ENCODE data around the gene STIM2. TPM values are rescaled to one million over a fixed set of nuclear protein-coding genes. Genes with fewer than 3 reads are reported as not detected.

Gene STIM2
- total RNA-seq, 1 experiment from 2014 or later: 23.9 TPM

DNA sequence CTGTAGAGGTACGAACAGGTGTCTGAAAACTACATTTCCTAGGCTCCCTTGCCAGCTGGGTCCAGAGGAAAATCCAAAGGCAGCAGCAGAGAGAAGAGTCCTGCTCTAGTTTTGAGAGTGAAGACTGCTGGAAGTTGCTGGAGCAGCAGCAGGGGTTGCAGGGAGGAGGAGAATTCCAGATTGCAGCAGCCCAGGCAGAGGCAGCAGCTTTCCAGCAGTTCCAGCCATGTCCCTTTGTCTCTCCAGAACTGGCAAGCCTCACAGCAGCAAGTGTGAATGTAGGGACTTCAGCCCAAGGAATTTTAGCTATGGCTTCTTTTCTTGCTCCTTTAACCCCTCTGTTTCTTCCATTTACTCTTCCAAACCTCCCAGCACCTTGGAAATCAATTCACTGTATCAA is 24.1 kb upstream of the STIM2 start:
- Histone ChIP-seq H3K4me1 (ENCODE audit: control insufficient read depth, insufficient read depth, low read length) (no peaks in the 10 kb centered on the region), H3K4me3 (ENCODE audit: low read depth in 2 of 2, low read length in 2 of 2) (no peak overlapping the region), H3K36me3 (ENCODE audit: control insufficient read depth, insufficient read depth, low read length) (no peaks in the 10 kb centered on the region), H3K27me3 (ENCODE audit: control insufficient read depth, insufficient read depth, low read length) (no peaks in the 10 kb centered on the region), H3K27ac (ENCODE audit: low read length) (no peak overlapping the region), H3K9me3 (ENCODE audit: control insufficient read depth, insufficient read depth, low read depth, low read length) (no peaks in the 10 kb centered on the region)
- no peak for TF ChIP-seq TCF7L2 (IDR thresholded peaks at IDR 0.05; ENCODE audit: low read depth, low read length)
- TF ChIP-seq, protein P1, sequence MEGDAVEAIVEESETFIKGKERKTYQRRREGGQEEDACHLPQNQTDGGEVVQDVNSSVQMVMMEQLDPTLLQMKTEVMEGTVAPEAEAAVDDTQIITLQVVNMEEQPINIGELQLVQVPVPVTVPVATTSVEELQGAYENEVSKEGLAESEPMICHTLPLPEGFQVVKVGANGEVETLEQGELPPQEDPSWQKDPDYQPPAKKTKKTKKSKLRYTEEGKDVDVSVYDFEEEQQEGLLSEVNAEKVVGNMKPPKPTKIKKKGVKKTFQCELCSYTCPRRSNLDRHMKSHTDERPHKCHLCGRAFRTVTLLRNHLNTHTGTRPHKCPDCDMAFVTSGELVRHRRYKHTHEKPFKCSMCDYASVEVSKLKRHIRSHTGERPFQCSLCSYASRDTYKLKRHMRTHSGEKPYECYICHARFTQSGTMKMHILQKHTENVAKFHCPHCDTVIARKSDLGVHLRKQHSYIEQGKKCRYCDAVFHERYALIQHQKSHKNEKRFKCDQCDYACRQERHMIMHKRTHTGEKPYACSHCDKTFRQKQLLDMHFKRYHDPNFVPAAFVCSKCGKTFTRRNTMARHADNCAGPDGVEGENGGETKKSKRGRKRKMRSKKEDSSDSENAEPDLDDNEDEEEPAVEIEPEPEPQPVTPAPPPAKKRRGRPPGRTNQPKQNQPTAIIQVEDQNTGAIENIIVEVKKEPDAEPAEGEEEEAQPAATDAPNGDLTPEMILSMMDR (IDR thresholded peaks at IDR 0.05): no peak
- no peak for TF ChIP-seq SIN3A (IDR thresholded peaks at IDR 0.05; ENCODE audit: borderline replicate concordance, insufficient read depth, low read depth, low read length)
- in situ Hi-C loops (cut with HindIII; ENCODE audit: low pct_unique_long_range_greater_than_20kb, low sequenced_read_pairs) (no loop called here), intact Hi-C loops (cut with micrococcal nuclease; ENCODE audit: unreplicated experiment) (no loop called here)
- no TSS peak for BruUV-seq (replicated peaks)
- DNase-seq (ENCODE audit: low read depth, low spot score) (no peak), ATAC-seq (no peak)
- CTCF ChIA-PET: no interaction called here
- POLR2A ChIA-PET: no interaction called here

DNA sequence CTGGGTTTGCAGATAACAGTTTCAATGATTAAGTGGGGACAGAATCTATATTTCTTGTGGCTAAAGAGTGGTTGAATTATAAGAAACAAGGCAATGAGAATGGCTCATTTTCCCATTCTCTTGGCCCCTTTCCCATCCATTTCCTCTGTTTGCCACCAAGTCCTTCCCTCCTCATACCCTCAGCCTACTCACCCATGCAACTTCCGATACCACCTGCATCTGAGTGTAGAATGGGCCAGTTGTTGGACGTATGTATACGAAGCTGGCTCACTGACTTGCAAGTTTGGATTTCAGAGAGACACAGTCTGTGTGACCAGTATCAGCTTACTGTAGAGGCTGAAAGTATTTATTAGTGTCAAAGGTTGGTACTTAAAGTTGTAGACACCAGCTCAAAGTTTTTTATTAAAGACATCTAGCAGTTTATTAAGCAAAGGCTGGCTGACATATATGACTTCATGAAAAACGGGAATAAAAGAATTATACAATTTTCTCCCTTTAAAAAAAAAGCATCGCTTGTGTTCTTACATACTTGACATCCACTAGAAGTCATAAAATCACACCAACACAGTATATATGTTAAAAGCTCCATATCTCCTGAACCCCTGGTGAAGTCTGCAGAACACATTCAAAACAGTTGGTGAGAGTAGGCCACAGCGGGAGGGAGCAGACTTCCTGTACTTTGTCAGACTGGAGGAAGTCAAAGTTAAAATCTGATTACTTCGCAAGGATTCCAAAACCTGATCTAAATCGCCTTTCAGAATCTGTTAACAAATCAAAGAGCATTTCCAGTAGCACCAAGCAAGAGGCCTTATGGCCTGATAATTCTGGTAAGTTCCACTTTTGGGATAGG is 22.4 kb upstream of the STIM2 start:
- ATAC-seq: no peak
- in situ Hi-C loops (cut with HindIII; ENCODE audit: low pct_unique_long_range_greater_than_20kb, low sequenced_read_pairs): no loop called here
- CTCF ChIA-PET: interaction anchor here (0.7 kb wide), 1 partner anchor 1050 kb away, joined by 3 read pairs; no protein-coding TSS in a partner anchor

More for the DNA sequence above, 22.4 kb upstream of the STIM2 start:
- POLR2A ChIA-PET: no interaction called here
- H3K36me3 ChIP-seq (ENCODE audit: control insufficient read depth, insufficient read depth, low read length): no peaks in the 10 kb centered on the region
- H3K27ac ChIP-seq (ENCODE audit: low read length): no peak overlapping the region
- no peaks in the 10 kb centered on the region; the same call in 1 of the 2 replicates for H3K27me3 ChIP-seq (ENCODE audit: control insufficient read depth, insufficient read depth, low read length)
- no peak for DNase-seq (ENCODE audit: low read depth, low spot score)
- TF ChIP-seq, protein P1 (IDR thresholded peaks at IDR 0.05): no peak
- TF ChIP-seq, protein P2, sequence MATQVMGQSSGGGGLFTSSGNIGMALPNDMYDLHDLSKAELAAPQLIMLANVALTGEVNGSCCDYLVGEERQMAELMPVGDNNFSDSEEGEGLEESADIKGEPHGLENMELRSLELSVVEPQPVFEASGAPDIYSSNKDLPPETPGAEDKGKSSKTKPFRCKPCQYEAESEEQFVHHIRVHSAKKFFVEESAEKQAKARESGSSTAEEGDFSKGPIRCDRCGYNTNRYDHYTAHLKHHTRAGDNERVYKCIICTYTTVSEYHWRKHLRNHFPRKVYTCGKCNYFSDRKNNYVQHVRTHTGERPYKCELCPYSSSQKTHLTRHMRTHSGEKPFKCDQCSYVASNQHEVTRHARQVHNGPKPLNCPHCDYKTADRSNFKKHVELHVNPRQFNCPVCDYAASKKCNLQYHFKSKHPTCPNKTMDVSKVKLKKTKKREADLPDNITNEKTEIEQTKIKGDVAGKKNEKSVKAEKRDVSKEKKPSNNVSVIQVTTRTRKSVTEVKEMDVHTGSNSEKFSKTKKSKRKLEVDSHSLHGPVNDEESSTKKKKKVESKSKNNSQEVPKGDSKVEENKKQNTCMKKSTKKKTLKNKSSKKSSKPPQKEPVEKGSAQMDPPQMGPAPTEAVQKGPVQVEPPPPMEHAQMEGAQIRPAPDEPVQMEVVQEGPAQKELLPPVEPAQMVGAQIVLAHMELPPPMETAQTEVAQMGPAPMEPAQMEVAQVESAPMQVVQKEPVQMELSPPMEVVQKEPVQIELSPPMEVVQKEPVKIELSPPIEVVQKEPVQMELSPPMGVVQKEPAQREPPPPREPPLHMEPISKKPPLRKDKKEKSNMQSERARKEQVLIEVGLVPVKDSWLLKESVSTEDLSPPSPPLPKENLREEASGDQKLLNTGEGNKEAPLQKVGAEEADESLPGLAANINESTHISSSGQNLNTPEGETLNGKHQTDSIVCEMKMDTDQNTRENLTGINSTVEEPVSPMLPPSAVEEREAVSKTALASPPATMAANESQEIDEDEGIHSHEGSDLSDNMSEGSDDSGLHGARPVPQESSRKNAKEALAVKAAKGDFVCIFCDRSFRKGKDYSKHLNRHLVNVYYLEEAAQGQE (IDR thresholded peaks at IDR 0.05; ENCODE audit: insufficient read depth in 1 of 2, low read depth in 2 of 2, low read length in 1 of 2): no peak
- TF ChIP-seq POLR2AphosphoS5 (IDR thresholded peaks at IDR 0.05; ENCODE audit: low read depth, low read length) (no peak), TCF7L2 (IDR thresholded peaks at IDR 0.05; ENCODE audit: low read depth, low read length) (no peak), SIN3A (IDR thresholded peaks at IDR 0.05; ENCODE audit: borderline replicate concordance, insufficient read depth, low read depth, low read length) (no peak)
- no peak overlapping the region for H3K4me3 ChIP-seq (ENCODE audit: low read depth in 2 of 2, low read length in 2 of 2)
- H3K4me1 ChIP-seq (ENCODE audit: control insufficient read depth, insufficient read depth, low read length): no peaks in the 10 kb centered on the region
- BruUV-seq (replicated peaks): no TSS peak
- intact Hi-C loops (cut with micrococcal nuclease; ENCODE audit: unreplicated experiment): no loop called here
- H3K9me3 ChIP-seq (ENCODE audit: control insufficient read depth, insufficient read depth, low read depth, low read length): no peaks in the 10 kb centered on the region

All from Panc1 (cell line).